ENCODE data around the gene USF1. TPM values are rescaled to one million over a fixed set of nuclear protein-coding genes. Genes with fewer than 3 reads are reported as not detected.

Gene USF1
- total RNA-seq, 4 donors from 2014 or later = 41.9 to 55.1 (median 49.1) TPM

- no peak overlapping the region for H3K27ac ChIP-seq
- intact Hi-C loops (cut with DNase I; ENCODE audit: low total_unique reads) = no loop called here
- H3K9me3 ChIP-seq = no peaks in the 10 kb centered on the region
- no peaks in the 10 kb centered on the region for H3K27me3 ChIP-seq
- peaks cover 14% of the 10 kb centered on the region in 2 donors for H3K4me1 ChIP-seq
- TF ChIP-seq CTCF (IDR thresholded peaks at IDR 0.05 in 4 of 5, conservative IDR thresholded peaks at IDR 0.05 in 1 of 5) (no peak), POLR2A (IDR thresholded peaks at IDR 0.05) (no peak)
- H3K4me3 ChIP-seq = no peak overlapping the region
- in situ Hi-C loops (cut with MboI; ENCODE audit: low sequenced_read_pairs in 4 of 4) = no loop called here
- DNase-seq = no peak
- H3K36me3 ChIP-seq = peaks cover 0 to 47% of the 10 kb centered on the region in 2 donors
- no peak for ATAC-seq
Measured at GRCh38 chr1:161039546-161039945, 6.2 kb downstream of the USF1 start.

DNA sequence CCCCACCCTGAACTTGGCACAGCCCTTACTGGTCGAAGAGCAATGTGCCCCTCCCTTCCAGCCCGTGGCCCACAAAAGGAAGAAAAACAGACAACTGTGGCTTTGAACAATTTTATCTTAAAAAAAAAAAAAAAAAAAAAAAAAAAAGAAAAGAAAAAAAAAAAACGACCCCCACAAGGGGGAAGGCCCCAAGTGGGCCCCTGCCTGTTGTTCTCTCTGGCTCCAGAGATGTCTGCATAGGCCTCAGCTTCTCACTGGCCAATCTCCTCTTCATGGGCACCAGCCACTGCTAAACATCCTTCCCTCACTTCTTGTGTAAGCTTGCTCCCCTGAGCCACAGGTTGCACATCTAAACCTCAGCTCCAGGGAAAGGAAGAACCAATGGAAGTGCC is 6.6 kb downstream of the USF1 start:
- DNase-seq (no peak), ATAC-seq (no peak)
- TF ChIP-seq POLR2A (IDR thresholded peaks at IDR 0.05) = no peak
- TF ChIP-seq CTCF (IDR thresholded peaks at IDR 0.05 in 4 of 5, conservative IDR thresholded peaks at IDR 0.05 in 1 of 5) = no peak
- Histone ChIP-seq H3K27ac (peak overlapping the region in 2 of 4 donors; percentile 18 to 23), H3K4me1 (peaks cover 10% of the 10 kb centered on the region in 2 donors), H3K36me3 (peaks cover 0 to 47% of the 10 kb centered on the region in 2 donors), H3K4me3 (peak overlapping the region; percentile 53 to 68 (median 62)), H3K27me3 (no peaks in the 10 kb centered on the region), H3K9me3 (no peaks in the 10 kb centered on the region)
- in situ Hi-C loops (cut with MboI; ENCODE audit: low sequenced_read_pairs in 4 of 4) (no loop called here), intact Hi-C loops (cut with DNase I; ENCODE audit: low total_unique reads) (no loop called here)

DNA sequence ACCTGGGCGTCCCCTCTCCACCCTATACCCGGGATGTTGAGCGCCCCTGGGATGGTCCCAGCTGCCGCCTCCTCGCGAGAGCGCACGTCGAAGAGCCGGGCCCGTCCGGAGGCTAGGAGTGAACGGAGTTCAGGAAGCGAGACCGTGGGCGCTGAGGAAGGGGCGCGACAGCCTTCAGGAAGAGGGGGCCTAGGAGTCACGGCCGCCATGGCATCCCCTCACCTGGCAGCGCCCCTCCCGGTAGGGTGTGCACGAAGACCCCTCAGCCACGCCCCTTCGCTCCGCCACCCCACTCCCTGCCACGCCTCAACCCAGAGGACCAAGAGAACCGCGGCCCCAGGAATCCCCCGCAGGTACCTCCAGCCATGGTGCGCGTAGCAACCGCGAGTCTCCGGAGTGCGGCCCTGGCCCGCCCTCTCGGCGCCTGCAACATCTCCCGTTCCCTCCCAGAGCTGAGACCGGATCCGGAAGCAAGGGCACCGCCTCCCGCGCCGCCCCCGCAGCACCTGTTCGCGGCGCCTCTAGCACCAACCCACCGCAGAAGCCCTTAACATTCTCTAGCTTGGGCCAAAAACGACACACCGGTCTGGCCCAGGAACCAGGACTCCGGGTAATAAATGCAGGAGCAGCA is 7.1 kb downstream of the USF1 start, which contains the start of gene TSTD1:
TSTD1 (minus strand) TSS at position 442 of the 631 bp plus-strand sequence; CDS start at position 367, 75 bp downstream.
- in situ Hi-C loops (cut with MboI; ENCODE audit: low sequenced_read_pairs in 4 of 4) = no loop called here
- Histone ChIP-seq H3K9me3 (no peaks in the 10 kb centered on the region), H3K36me3 (peaks cover 0 to 47% of the 10 kb centered on the region in 2 donors), H3K27me3 (no peaks in the 10 kb centered on the region), H3K4me3 (peak within 1 kb of the TSS; percentile 53 to 68 (median 62)), H3K27ac (peak within 1 kb of the TSS in 2 of 4 donors; percentile 18 to 23), H3K4me1 (peaks cover 5% of the 10 kb centered on the region in 2 donors)
- peak in 1 of 2 donors; percentile 47 for DNase-seq
- peak in 1 of 2 donors; percentile 21 for TF ChIP-seq POLR2A (IDR thresholded peaks at IDR 0.05)
- TF ChIP-seq CTCF (IDR thresholded peaks at IDR 0.05 in 4 of 5, conservative IDR thresholded peaks at IDR 0.05 in 1 of 5) = no peak
- peak; percentile 58 to 78 for ATAC-seq
- intact Hi-C loops (cut with DNase I; ENCODE audit: low total_unique reads) = no loop called here

DNA sequence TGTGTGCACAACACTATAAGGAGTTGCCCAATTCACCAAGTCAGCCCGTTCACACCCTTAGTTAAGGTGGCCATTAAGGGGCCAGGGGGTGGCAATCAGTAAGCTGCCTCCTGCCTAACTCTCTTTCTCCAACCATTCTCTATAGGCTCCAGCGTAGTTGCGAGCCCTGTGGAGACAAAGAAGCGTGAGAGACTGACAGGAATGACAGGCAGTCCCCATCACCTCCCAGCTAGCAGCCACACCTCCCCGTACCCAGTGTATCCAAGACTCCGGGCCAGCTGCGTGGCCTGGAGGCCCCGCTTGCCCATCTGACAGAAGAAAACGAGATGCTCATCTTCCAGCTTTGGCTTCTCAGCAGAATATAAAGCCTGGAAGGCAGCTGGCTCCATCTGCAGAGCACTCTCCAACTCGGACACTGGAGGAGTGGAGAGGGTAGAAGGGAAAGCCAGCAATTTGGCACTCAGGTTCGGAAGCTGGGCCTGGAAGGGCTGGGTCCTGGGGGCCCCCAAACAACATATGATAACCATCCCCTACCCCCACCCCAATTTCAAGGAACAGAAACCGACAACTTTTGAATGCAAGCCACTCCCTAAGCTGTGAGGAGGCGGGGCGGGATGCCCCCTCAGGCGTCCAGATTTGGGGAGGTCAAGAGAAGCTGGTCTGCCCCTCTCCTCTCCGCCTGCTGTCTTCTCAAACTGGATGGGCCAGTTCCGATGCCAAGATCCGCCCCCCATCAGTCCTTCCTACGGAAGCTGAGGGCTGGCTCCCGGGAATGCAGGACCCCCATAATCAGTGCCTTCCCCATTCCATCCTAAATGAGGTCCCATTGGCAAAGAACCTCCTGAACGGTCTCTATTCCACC is 7.9 kb downstream of the USF1 start:
- H3K27me3 ChIP-seq = no peaks in the 10 kb centered on the region
- DNase-seq (no peak), ATAC-seq (peak in 1 of 2 donors; percentile 14)
- H3K9me3 ChIP-seq = no peaks in the 10 kb centered on the region
- intact Hi-C loops (cut with DNase I; ENCODE audit: low total_unique reads) (no loop called here), in situ Hi-C loops (cut with MboI; ENCODE audit: low sequenced_read_pairs in 4 of 4) (no loop called here)
- no peak overlapping the region for H3K27ac ChIP-seq
- peak overlapping the region; percentile 53 to 68 (median 62) for H3K4me3 ChIP-seq
- peaks cover 0 to 43% of the 10 kb centered on the region in 2 donors for H3K36me3 ChIP-seq
- peaks cover 0 to 5% of the 10 kb centered on the region in 2 donors for H3K4me1 ChIP-seq
- TF ChIP-seq POLR2A (IDR thresholded peaks at IDR 0.05) (no peak), CTCF (IDR thresholded peaks at IDR 0.05 in 4 of 5, conservative IDR thresholded peaks at IDR 0.05 in 1 of 5) (no peak)

Measured in gastrocnemius medialis (tissue), 4 donors.